Measurements from ENCODE around the gene NBEA. TPM values are rescaled to one million over a fixed set of nuclear protein-coding genes. Genes with fewer than 3 reads are reported as not detected.

Gene NBEA
- polyA plus RNA-seq, 2 of the 4 experiments (the other 2 are of a cell fraction) = 3.5 to 11.8 TPM

DNA sequence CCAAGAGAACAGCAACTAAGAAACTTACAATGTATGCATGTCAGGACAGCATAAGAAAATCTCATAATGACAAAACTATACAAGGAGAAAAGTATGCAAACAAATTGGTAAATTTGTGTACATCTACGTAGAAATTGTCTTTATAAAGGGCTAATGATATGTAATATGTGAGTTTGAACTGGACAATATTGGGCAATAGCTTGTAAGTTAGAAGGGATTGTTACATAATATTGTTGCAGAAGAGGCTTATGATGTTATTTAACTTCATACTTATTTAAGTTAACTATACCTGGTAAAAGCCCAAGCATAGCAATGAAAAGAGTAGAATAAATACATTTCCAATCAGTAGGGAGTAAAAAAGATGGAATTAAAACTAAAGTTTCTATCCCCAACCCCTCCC lies 400.4 kb downstream of the NBEA start:
- FAIRE-seq (no peak), DNase-seq (ENCODE audit: low read depth in 1 of 2, low spot score in 1 of 2) (no peak), ATAC-seq (no peak)
- WGBS (ENCODE audit: missing lambda C conversion rate) = 68% methylated on average over 1 of the region's 1 CpG
- no peak for TF ChIP-seq KDM1A (IDR thresholded peaks at IDR 0.05; ENCODE audit: low read depth)
- TF ChIP-seq CEBPB (IDR thresholded peaks at IDR 0.05) = no peak
- TF ChIP-seq ESRRA (IDR thresholded peaks at IDR 0.05; ENCODE audit: borderline replicate concordance, low read length) = no peak
- TF ChIP-seq SREBF2 (IDR thresholded peaks at IDR 0.05) = no peak
- no peak for TF ChIP-seq E2F6 (IDR thresholded peaks at IDR 0.05; ENCODE audit: borderline replicate concordance, low read depth)
- no peak for TF ChIP-seq JUNB (IDR thresholded peaks at IDR 0.05)
- no peak for TF ChIP-seq TFCP2L1 (CRISPR knock-in tag; IDR thresholded peaks at IDR 0.05)
- no peak for TF ChIP-seq RFX5 (IDR thresholded peaks at IDR 0.05)
- no peak for TF ChIP-seq POLR2A (IDR thresholded peaks at IDR 0.05; ENCODE audit: low read length)
- TF ChIP-seq ZFP36 (IDR thresholded peaks at IDR 0.05; ENCODE audit: borderline replicate concordance, partially characterized antibody) = no peak
- TF ChIP-seq HOXA7 (CRISPR knock-in tag; IDR thresholded peaks at IDR 0.05) = no peak
- TF ChIP-seq, protein P1, sequence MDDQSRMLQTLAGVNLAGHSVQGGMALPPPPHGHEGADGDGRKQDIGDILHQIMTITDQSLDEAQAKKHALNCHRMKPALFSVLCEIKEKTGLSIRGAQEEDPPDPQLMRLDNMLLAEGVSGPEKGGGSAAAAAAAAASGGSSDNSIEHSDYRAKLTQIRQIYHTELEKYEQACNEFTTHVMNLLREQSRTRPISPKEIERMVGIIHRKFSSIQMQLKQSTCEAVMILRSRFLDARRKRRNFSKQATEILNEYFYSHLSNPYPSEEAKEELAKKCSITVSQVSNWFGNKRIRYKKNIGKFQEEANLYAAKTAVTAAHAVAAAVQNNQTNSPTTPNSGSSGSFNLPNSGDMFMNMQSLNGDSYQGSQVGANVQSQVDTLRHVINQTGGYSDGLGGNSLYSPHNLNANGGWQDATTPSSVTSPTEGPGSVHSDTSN (IDR thresholded peaks at IDR 0.05) = no peak
- TF ChIP-seq EHF (CRISPR knock-in tag; IDR thresholded peaks at IDR 0.05) = no peak
- no peak for TF ChIP-seq MYC (IDR thresholded peaks at IDR 0.05; ENCODE audit: borderline replicate concordance, low read length)
- Histone ChIP-seq H3K4me3 (no peak overlapping the region), H3K4me2 (no peak overlapping the region), H3K4me1 (no peaks in the 10 kb centered on the region), H3K27ac (no peak overlapping the region), H3K9me3 (no peaks in the 10 kb centered on the region)
- ChIA-PET CTCF (no interaction called here), POLR2A (no interaction called here)

GRCh38 chr13:35343417-35343816 lies 401.3 kb downstream of the NBEA start:
- no peak for TF ChIP-seq BHLHE40 (IDR thresholded peaks at IDR 0.05; ENCODE audit: low read depth, low read length)
- TF ChIP-seq RCOR1 (IDR thresholded peaks at IDR 0.05; ENCODE audit: low read depth, low read length) = no peak
- no peak for TF ChIP-seq JUNB (IDR thresholded peaks at IDR 0.05)
- no peak for TF ChIP-seq PHF8 (IDR thresholded peaks at IDR 0.05; ENCODE audit: borderline replicate concordance, low read depth)
- TF ChIP-seq ZFP36 (IDR thresholded peaks at IDR 0.05; ENCODE audit: borderline replicate concordance, partially characterized antibody) = no peak
- no peak for TF ChIP-seq ZNF302 (CRISPR knock-in tag; IDR thresholded peaks at IDR 0.05)
- no peak for TF ChIP-seq RFX5 (IDR thresholded peaks at IDR 0.05)
- no peak for TF ChIP-seq HOXB5 (CRISPR knock-in tag; IDR thresholded peaks at IDR 0.05)
- no peak for TF ChIP-seq HMGXB4 (CRISPR knock-in tag; IDR thresholded peaks at IDR 0.05; ENCODE audit: borderline replicate concordance)
- TF ChIP-seq NR3C1 (IDR thresholded peaks at IDR 0.05) = no peak
- TF ChIP-seq, protein P2, sequence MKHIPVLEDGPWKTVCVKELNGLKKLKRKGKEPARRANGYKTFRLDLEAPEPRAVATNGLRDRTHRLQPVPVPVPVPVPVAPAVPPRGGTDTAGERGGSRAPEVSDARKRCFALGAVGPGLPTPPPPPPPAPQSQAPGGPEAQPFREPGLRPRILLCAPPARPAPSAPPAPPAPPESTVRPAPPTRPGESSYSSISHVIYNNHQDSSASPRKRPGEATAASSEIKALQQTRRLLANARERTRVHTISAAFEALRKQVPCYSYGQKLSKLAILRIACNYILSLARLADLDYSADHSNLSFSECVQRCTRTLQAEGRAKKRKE (CRISPR knock-in tag; IDR thresholded peaks at IDR 0.05; ENCODE audit: low read depth) = no peak
- no peak for TF ChIP-seq FOSB (CRISPR knock-in tag; IDR thresholded peaks at IDR 0.05)
- TF ChIP-seq FOXS1 (CRISPR knock-in tag; IDR thresholded peaks at IDR 0.05) = no peak
- TF ChIP-seq POLR2AphosphoS2 (conservative IDR thresholded peaks at IDR 0.05; ENCODE audit: low read length) = no peak
- no peak for TF ChIP-seq FOSL2 (IDR thresholded peaks at IDR 0.05)
- TF ChIP-seq FOSL2 (CRISPR knock-in tag; IDR thresholded peaks at IDR 0.05) = no peak
- no peak for TF ChIP-seq HDAC2 (IDR thresholded peaks at IDR 0.05)
- TF ChIP-seq NFE2L2 (conservative IDR thresholded peaks at IDR 0.05; ENCODE audit: low read length) = no peak
- no peak overlapping the region for H3K27ac ChIP-seq
- ChIA-PET CTCF (no interaction called here), POLR2A (no interaction called here)
- no peak overlapping the region for H3K4me3 ChIP-seq
- DNase-seq (ENCODE audit: low read depth in 1 of 2, low spot score in 1 of 2) (no peak), ATAC-seq (no peak), FAIRE-seq (no peak)
- no peaks in the 10 kb centered on the region for H3K4me1 ChIP-seq
- no peak overlapping the region for H3K4me2 ChIP-seq
- WGBS (ENCODE audit: missing lambda C conversion rate) = 92% methylated on average over 3 of the region's 3 CpGs
- H3K9me3 ChIP-seq = no peaks in the 10 kb centered on the region

All from A549 (cell line).